Measurements from ENCODE around the gene RNASEL. TPM values are rescaled to one million over a fixed set of nuclear protein-coding genes. Genes with fewer than 3 reads are reported as not detected.
"Not testable (repeated sequence)": the region's sequence is repeated elsewhere in the genome, so short reads cannot be mapped to it uniquely, and the experiment has no call there.

Gene RNASEL
- total RNA-seq, 1 experiment from 2014 or later, result 2.9 TPM

DNA sequence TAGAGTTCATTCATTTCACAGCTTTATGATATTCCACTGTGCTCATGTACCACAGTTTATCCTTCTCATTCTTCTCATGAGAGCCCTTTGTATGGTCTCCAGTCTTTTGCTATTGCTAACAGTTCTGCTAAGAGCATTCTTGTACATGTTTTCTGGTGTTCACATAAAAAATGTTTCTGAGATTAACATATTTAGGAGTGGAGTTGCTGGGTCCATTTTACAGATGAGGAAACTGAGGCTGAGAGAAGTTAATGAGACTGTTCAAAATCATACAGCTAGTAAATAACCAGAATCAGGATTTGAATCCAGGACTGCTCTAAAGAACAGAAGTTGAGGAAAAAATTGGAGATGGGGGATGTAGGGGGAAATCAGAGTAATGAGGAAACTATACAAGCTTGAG is 44.0 kb upstream of the RNASEL start:
- CTCF ChIA-PET, result no interaction called here
- no peak for DNase-seq
- H3K36me3 Mint-ChIP-seq (ENCODE audit: insufficient read depth, unreplicated experiment), result no peaks in the 10 kb centered on the region
- no peak overlapping the region for H3K4me3 Mint-ChIP-seq (ENCODE audit: unreplicated experiment)
- H3K27ac Mint-ChIP-seq (ENCODE audit: unreplicated experiment), result no peak overlapping the region
- H3K9me3 Mint-ChIP-seq (ENCODE audit: unreplicated experiment), result no peaks in the 10 kb centered on the region
- Histone ChIP-seq H3K27me3 (replicated peaks; ENCODE audit: control insufficient read depth, insufficient read depth, low read length) (no peaks in the 10 kb centered on the region), H3K4me1 (peaks cover 16% of the 10 kb centered on the region; the same call in 1 of the 2 replicates), H3K4me3 (ENCODE audit: low read depth, low read length) (no peak overlapping the region), H3K36me3 (ENCODE audit: control insufficient read depth, insufficient read depth, low read length) (no peaks in the 10 kb centered on the region), H3K9me3 (no peaks in the 10 kb centered on the region)
- BruUV-seq (replicated peaks), result no TSS peak
- TF ChIP-seq, protein P1, sequence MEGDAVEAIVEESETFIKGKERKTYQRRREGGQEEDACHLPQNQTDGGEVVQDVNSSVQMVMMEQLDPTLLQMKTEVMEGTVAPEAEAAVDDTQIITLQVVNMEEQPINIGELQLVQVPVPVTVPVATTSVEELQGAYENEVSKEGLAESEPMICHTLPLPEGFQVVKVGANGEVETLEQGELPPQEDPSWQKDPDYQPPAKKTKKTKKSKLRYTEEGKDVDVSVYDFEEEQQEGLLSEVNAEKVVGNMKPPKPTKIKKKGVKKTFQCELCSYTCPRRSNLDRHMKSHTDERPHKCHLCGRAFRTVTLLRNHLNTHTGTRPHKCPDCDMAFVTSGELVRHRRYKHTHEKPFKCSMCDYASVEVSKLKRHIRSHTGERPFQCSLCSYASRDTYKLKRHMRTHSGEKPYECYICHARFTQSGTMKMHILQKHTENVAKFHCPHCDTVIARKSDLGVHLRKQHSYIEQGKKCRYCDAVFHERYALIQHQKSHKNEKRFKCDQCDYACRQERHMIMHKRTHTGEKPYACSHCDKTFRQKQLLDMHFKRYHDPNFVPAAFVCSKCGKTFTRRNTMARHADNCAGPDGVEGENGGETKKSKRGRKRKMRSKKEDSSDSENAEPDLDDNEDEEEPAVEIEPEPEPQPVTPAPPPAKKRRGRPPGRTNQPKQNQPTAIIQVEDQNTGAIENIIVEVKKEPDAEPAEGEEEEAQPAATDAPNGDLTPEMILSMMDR (IDR thresholded peaks at IDR 0.05; ENCODE audit: insufficient read depth in 1 of 2, low read depth in 1 of 2, low read length in 1 of 2, severe bottlenecking in 1 of 2, unreplicated experiment in 1 of 2), result no peak
- peaks cover 47% of the 10 kb centered on the region for H3K4me1 Mint-ChIP-seq (ENCODE audit: low read depth, unreplicated experiment)
- intact Hi-C loops (cut with micrococcal nuclease; ENCODE audit: unreplicated experiment), result no loop called here
- POLR2A ChIA-PET, result no interaction called here
- H3K27me3 Mint-ChIP-seq (ENCODE audit: insufficient read depth, unreplicated experiment), result no peaks in the 10 kb centered on the region

GRCh38 chr1:182632441-182632857 is 43.4 kb upstream of the RNASEL start:
- BruUV-seq (replicated peaks); H3K36me3 Mint-ChIP-seq (ENCODE audit: insufficient read depth, unreplicated experiment); H3K9me3 ChIP-seq; H3K36me3 ChIP-seq (ENCODE audit: control insufficient read depth, insufficient read depth, low read length); intact Hi-C loops (cut with micrococcal nuclease; ENCODE audit: unreplicated experiment); H3K9me3 Mint-ChIP-seq (ENCODE audit: unreplicated experiment); H3K27me3 ChIP-seq (replicated peaks; ENCODE audit: control insufficient read depth, insufficient read depth, low read length); POLR2A ChIA-PET; H3K4me3 ChIP-seq (ENCODE audit: low read depth, low read length); H3K27me3 Mint-ChIP-seq (ENCODE audit: insufficient read depth, unreplicated experiment): not testable (repeated sequence)
- DNase-seq, result peak in 1 of 2 experiments; percentile 50
- CTCF ChIA-PET, result interaction anchor here (0.6 kb wide), 1 partner anchor 603 kb away, joined by 4 read pairs; no protein-coding TSS in a partner anchor
- H3K4me1 ChIP-seq, result peaks cover 16% of the 10 kb centered on the region; the same call in 1 of the 2 replicates
- Mint-ChIP-seq H3K27ac (ENCODE audit: unreplicated experiment) (peak overlapping the region; percentile 27), H3K4me3 (ENCODE audit: unreplicated experiment) (peak overlapping the region; percentile 46), H3K4me1 (ENCODE audit: low read depth, unreplicated experiment) (peaks cover 47% of the 10 kb centered on the region)

DNA sequence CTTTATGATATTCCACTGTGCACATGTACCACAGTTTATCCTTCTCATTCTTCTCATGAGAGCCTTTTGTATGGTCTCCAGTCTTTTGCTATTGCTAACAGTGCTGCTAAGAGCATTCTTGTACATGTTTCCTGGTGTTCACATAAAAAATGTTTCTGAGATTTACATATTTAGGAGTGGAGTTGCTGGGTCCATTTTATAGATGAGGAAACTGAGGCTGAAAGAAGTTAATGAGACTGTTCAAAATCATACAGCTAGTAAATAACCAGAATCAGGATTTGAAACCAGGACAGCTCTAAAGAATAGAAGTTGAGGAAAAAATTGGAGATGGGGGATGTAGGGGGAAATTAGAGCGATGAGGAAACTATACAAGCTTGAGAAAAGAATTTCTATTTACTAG is 42.9 kb upstream of the RNASEL start:
- Mint-ChIP-seq H3K4me3 (ENCODE audit: unreplicated experiment) (peak overlapping the region; percentile 46), H3K4me1 (ENCODE audit: low read depth, unreplicated experiment) (peaks cover 47% of the 10 kb centered on the region), H3K9me3 (ENCODE audit: unreplicated experiment) (no peaks in the 10 kb centered on the region), H3K27ac (ENCODE audit: unreplicated experiment) (peak overlapping the region; percentile 27), H3K36me3 (ENCODE audit: insufficient read depth, unreplicated experiment) (no peaks in the 10 kb centered on the region), H3K27me3 (ENCODE audit: insufficient read depth, unreplicated experiment) (no peaks in the 10 kb centered on the region)
- Histone ChIP-seq H3K36me3 (ENCODE audit: control insufficient read depth, insufficient read depth, low read length) (no peaks in the 10 kb centered on the region), H3K4me1 (peaks cover 16% of the 10 kb centered on the region; the same call in 1 of the 2 replicates), H3K4me3 (ENCODE audit: low read depth, low read length) (no peak overlapping the region), H3K9me3 (no peaks in the 10 kb centered on the region), H3K27me3 (replicated peaks; ENCODE audit: control insufficient read depth, insufficient read depth, low read length) (no peaks in the 10 kb centered on the region)
- BruUV-seq (replicated peaks), result no TSS peak
- DNase-seq, result no peak
- TF ChIP-seq, protein P1 (IDR thresholded peaks at IDR 0.05; ENCODE audit: insufficient read depth in 1 of 2, low read depth in 1 of 2, low read length in 1 of 2, severe bottlenecking in 1 of 2, unreplicated experiment in 1 of 2), result no peak
- CTCF ChIA-PET, result no interaction called here
- POLR2A ChIA-PET, result no interaction called here
- intact Hi-C loops (cut with micrococcal nuclease; ENCODE audit: unreplicated experiment), result no loop called here
